GM18519 (cell line): Measurements from ENCODE around the gene PCDHGA1.
"Not testable (repeated sequence)": the region's sequence is repeated elsewhere in the genome, so short reads cannot be mapped to it uniquely, and the experiment has no call there.

Source experiments
- ATAC-seq: cut with Tn5 transposase; IDR thresholded peaks from one replicate; pipeline ENCODE4 v1.9.1; 2021; ENCODE audit warnings: mild to moderate bottlenecking, moderate library complexity; ENCODE audit not compliant: unreplicated experiment, low FRiP score

Gene PCDHGA1

DNA sequence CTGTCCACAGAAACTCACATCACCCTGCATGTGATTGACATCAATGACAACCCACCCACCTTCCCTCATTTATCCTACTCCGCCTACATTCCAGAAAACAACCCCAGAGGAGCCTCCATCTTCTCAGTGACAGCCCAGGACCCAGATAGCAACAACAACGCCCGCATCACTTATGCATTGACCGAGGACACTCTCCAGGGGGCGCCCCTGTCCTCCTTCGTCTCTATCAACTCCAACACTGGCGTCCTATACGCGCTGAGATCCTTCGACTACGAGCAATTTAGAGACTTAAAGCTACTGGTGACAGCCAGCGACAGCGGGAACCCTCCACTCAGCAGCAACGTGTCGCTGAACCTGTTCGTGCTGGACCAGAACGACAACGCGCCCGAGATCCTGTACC is 15.0 kb downstream of the PCDHGA1 start:
- no peak for ATAC-seq

DNA sequence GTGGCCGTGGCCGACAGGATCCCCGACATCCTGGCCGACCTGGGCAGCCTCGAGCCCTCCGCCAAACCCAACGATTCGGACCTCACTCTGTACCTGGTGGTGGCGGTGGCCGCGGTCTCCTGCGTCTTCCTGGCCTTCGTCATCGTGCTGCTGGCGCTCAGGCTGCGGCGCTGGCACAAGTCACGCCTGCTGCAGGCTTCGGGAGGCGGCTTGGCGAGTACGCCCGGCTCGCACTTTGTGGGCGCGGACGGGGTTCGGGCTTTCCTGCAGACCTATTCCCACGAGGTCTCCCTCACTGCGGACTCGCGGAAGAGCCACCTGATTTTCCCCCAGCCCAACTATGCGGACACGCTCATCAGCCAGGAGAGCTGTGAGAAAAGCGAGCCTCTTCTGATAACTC is 15.7 kb downstream of the PCDHGA1 start:
- ATAC-seq: not testable (repeated sequence)

DNA sequence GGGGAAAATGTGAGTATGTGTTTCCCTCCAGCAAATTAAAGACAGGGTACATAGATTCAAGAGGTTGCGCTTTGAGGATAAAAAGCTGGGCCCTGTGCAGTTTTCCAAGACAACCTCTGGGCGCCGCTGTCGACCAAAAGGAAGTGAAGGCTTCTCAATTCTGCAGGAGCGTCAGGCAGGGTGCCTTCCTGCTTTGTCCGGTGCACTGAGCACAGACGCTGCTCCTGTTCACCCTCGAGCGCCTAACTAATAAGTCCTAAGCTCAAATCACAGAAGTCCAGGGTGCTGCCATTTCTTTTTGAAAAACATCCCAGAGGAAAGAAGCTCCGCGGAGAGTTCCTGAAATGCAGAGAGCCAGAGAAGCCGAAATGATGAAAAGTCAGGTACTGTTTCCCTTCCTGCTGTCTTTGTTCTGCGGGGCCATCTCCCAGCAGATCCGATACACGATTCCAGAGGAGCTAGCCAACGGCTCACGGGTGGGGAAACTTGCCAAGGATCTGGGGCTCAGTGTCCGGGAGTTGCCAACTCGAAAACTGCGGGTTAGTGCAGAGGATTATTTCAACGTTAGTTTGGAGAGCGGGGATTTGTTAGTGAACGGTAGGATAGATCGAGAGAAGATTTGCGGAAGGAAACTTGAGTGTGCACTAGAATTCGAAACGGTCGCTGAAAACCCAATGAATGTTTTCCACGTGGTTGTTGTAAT is 19.8 kb downstream of the PCDHGA1 start, which contains the start of gene PCDHGB1:
TSS of gene PCDHGB1 (plus strand) at position 183 of the 703 bp plus-strand sequence. CDS start at position 345, 162 bp downstream.
- peak; percentile 97 for ATAC-seq

DNA sequence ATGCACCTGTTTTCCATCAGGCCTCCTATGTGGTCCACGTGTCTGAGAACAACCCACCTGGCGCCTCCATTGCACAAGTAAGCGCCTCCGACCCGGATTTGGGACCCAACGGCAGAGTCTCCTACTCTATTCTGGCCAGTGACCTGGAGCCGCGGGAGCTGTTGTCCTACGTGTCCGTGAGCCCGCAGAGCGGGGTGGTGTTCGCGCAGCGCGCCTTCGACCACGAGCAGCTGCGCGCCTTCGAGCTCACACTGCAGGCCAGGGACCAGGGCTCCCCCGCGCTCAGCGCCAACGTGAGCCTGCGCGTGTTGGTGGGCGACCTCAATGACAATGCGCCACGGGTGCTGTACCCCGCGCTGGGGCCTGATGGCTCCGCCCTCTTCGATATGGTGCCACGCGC is 21.3 kb downstream of the PCDHGA1 start:
- ATAC-seq: no peak

DNA sequence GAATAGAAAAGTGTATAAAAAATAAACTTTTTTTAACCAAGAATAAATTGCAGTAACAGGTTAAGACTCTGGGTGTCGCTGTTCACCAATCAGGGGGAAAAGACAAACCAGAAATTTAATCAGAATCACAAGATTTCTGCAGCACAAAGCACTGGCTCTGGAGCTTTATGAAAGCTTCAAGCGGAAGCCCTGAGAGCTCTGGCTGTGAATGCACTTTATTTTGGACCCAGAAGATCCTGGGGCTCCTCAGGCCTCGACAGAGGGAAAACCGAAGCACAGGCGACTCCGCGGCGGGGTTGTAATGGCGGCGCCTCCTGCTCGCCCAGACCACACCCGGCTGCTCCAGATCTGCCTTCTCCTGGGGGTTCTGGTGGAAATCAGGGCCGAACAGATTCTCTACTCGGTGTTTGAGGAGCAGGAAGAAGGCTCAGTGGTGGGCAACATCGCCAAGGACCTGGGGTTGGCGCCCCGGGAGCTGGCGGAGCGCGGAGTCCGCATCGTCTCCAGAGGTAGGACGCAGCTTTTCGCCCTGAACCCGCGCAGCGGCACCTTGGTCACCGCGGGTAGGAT is 24.7 kb downstream of the PCDHGA1 start, which contains the start of gene PCDHGA4:
TSS of gene PCDHGA4 (plus strand) at position 122 of the 570 bp plus-strand sequence. CDS start at position 209, 87 bp downstream.
- ATAC-seq: no peak

DNA sequence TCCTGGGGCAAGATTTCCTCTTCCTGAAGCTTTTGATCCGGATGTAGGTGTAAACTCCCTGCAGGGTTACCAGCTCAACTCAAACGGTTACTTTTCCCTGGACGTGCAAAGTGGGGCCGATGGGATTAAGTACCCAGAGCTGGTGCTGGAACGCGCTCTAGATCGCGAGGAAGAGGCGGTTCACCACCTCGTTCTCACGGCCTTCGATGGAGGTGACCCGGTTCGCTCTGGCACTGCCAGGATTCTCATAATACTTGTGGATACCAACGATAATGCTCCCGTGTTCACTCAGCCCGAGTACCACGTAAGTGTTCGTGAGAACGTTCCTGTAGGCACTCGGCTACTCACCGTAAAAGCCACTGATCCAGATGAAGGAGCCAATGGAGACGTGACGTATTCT is 25.3 kb downstream of the PCDHGA1 start:
- ATAC-seq: no peak

DNA sequence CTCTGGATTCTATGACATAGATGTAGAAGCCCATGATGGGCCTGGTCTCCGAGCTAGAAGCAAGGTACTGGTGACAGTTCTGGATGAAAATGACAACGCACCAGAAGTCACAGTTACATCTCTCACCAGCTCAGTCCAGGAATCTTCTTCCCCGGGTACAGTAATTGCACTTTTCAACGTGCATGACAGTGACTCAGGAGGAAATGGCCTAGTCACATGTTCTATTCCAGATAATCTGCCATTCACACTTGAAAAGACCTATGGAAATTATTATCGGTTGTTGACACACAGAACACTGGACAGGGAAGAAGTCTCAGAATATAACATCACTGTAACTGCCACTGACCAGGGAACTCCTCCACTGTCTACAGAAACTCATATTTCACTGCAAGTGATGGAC is 25.8 kb downstream of the PCDHGA1 start:
- ATAC-seq: no peak

DNA sequence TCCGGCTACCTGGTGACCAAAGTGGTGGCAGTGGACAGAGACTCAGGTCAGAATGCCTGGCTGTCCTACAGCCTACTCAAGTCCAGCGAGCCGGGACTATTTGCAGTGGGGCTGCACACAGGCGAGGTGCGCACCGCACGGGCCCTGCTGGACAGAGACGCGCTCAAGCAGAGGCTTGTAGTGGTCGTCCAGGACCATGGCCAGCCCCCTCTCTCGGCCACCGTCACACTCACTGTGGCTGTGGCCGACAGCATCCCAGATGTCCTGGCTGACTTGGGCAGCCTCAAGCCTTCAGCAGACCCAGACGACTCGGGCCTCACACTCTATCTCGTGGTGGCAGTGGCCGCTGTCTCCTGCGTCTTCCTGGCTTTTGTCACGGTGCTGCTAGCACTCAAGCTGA is 26.6 kb downstream of the PCDHGA1 start:
- ATAC-seq: no peak

DNA sequence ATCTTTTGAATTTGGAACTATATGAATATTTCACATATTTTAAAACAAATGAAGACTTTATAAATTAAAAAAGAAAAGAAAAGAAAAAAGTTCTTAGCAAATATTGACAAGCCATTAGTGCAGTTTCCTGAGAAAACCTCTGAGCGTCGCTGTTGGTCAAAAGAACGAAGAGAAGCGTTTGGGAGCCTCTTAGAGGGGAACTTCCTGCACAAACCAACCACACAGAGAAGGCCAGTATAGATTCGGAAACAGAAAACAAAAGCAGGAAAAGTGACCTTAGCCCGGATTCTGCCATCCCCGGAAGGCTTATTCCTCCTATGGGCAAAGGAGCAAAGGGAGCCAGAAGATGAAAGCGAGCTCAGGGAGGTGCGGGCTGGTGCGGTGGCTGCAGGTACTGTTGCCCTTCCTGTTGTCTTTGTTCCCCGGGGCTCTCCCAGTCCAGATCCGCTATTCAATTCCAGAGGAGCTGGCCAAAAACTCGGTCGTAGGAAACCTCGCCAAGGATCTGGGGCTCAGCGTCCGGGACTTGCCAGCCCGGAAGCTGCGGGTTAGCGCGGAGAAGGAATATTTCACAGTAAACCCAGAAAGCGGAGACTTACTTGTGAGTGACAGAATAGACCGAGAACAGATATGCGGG is 29.6 kb downstream of the PCDHGA1 start, which contains the start of gene PCDHGB2:
TSS of gene PCDHGB2 (plus strand) at position 205 of the 637 bp plus-strand sequence. CDS start at position 347, 142 bp downstream.
- no peak for ATAC-seq

DNA sequence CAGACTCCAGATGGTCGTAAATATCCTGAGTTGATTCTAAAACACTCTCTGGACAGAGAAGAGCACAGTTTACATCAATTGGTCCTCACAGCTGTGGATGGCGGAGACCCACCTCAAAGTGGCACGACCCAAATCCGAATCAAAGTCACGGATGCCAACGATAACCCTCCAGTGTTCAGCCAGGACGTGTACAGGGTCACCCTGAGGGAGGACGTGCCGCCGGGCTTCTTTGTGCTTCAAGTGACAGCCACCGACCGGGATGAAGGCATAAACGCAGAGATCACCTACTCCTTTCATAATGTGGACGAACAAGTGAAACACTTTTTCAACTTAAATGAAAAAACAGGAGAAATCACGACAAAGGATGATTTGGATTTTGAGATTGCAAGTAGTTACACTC is 30.4 kb downstream of the PCDHGA1 start:
- ATAC-seq: no peak

DNA sequence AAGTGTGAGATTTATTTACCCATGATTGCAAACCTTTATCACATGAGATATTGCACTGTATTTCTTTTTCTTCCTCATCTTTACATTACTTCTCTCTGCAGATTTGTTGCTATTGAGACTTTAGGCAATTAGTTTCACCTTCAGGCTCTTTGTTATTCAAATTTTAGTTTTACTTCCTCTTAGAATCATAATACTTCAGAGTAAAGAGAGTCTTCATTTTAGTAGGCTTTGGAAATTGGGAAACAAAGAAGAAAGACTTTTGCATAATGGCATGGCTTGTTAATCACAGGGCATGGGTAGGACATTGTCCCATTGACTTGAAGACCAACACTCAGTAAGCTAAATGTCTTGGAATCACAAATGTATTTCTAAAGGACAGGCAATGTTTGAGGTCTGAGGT is 32.4 kb downstream of the PCDHGA1 start:
- no peak for ATAC-seq

DNA sequence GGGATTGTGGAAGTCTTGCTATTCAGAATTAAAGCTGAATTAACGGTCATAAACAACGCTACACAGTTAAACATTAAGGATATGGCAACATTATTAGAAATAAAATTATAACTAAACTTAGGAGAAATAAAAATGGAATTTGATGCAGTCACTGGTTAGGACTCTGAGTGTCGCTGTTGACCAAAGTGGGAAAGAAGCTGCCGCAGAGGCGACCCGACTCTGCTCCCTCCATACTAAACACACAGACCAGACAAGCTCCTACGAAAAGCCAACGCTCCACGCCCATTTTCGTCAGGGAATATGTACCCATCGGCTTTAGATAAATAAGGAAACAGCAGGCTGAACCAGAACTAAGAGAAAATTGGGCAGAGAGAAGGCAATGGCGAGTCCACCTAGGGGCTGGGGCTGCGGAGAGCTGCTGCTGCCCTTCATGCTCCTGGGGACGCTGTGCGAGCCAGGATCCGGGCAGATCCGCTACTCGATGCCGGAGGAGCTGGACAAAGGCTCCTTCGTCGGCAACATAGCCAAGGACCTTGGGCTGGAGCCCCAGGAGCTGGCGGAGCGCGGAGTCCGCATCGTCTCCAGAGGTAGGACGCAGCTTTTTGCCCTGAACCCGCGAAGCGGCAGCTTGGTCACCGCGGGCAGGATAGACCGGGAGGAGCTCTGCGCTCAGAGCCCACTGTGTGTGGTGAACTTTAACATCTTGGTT is 33.8 kb downstream of the PCDHGA1 start, which contains the start of gene PCDHGA5:
TSS of gene PCDHGA5 (plus strand) at position 211 of the 709 bp plus-strand sequence. CDS start at position 380, 169 bp downstream.
- ATAC-seq: no peak

DNA sequence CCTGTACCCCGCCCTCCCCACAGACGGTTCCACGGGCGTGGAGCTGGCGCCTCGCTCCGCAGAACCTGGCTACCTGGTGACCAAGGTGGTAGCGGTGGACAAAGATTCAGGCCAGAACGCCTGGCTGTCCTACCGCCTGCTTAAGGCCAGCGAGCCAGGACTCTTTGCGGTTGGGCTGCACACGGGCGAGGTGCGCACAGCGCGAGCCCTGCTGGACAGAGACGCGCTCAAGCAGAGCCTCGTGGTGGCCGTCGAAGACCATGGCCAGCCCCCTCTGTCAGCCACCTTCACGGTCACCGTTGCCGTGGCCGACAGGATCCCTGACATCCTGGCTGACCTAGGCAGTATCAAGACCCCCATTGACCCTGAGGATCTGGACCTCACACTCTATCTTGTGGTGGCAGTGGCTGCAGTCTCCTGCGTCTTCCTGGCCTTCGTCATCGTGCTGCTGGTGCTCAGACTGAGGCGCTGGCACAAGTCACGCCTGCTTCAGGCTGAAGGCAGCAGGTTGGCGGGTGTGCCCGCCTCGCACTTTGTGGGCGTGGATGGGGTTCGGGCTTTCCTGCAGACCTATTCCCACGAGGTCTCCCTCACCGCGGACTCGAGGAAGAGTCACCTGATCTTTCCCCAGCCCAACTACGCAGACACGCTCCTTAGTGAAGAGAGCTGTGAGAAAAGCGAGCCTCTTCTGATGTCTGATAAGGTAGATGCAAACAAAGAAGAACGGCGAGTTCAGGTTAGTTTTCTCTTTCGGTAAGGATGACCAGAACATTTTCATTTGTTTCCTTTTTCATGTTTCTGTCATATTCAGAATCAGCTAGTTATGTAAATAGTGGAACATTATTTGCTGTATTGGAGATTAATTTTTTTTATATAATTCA is 35.9 kb downstream of the PCDHGA1 start:
- no peak for ATAC-seq

DNA sequence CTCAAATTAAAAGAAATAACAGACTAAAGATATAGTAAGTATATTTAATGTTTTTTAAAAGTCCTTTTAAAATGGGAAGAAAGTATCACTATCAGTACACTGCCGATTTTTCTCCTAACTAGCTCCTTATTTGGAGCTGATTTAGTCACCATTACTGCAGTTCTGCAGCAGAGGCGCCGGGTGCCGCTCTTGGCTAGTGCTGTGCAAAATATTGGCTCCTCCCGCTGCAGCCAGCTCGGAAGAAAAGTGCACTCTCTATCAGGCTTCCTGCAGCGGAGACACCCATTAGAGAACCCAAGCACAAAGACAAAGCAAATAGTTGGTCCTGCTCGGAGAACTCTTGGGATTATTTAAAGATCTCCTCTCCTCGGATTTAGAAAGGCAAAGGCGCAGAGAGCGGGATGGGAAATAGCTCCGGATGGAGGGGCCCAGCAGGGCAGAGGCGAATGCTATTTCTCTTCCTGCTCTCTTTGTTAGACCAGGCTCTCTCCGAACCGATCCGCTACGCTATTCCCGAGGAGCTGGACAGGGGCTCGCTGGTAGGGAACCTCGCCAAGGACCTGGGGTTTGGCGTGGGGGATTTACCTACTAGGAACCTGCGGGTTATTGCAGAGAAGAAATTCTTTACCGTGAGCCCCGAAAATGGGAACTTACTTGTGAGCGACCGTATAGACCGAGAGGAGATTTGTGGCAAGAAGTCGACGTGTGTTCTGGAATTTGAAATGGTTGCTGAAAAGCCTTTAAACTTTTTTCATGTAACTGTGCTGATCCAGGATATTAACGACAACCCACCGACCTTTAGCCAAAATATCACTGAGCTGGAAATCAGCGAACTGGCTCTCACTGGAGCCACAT is 39.9 kb downstream of the PCDHGA1 start, which contains the start of gene PCDHGB3:
TSS of gene PCDHGB3 (plus strand) at position 249 of the 855 bp plus-strand sequence. CDS start at position 402, 153 bp downstream.
- peak; percentile 96 for ATAC-seq

DNA sequence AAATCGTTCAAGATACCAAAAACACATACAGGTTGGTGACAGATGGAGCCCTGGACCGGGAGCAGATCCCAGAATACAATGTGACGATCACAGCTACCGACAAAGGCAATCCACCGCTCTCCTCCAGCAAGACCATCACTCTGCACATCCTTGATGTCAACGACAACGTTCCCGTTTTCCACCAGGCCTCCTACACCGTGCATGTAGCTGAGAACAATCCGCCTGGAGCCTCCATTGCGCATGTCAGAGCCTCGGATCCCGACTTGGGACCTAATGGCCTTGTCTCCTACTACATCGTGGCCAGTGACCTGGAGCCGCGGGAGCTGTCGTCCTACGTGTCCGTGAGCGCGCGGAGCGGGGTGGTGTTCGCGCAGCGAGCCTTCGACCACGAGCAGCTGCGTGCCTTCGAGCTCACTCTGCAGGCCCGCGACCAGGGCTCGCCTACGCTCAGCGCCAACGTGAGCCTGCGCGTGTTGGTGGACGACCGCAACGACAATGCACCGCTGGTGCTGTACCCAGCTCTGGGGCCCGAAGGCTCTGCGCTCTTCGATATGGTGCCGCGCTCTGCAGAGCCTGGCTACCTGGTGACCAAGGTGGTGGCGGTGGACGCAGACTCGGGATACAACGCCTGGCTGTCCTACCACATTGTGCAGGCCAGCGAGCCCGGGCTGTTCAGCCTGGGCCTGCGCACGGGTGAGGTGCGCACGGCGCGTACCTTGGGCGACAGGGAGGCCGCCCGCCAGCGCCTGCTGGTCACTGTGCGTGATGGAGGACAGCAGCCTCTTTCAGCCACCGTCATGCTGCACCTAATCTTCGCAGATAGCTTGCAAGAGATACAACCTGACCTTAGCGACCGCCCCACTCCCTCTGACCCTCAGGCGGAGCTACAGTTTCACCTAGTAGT is 41.5 kb downstream of the PCDHGA1 start:
- ATAC-seq: no peak

DNA sequence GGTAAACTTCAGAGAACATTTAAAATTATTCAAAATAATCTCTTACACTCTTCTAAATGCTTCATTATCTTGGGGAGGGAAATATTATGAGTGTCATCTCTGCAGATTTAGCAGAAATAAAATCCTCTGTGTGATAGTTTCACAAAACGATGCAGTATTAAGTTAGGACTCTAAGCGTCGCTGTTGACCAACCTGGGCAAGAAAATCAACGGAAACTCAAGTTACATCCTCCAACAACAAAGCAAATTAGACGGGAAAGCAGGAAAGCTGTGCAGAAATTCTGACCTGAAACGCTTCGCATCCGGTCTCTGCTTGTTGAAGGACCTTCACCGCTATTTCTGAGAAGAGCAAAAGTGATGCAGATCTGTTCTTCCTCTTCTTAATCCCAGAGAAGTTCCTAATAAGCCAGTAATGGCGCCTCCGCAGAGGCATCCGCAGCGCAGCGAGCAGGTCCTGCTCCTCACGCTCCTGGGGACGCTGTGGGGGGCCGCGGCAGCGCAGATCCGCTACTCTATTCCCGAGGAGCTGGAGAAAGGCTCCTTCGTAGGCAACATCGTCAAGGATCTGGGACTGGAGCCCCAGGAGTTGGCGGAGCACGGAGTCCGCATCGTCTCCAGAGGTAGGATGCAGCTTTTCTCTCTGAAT is 43.5 kb downstream of the PCDHGA1 start, which contains the start of gene PCDHGA6:
TSS of gene PCDHGA6 (plus strand) at position 219 of the 645 bp plus-strand sequence. CDS start at position 412, 193 bp downstream.
- no peak for ATAC-seq

DNA sequence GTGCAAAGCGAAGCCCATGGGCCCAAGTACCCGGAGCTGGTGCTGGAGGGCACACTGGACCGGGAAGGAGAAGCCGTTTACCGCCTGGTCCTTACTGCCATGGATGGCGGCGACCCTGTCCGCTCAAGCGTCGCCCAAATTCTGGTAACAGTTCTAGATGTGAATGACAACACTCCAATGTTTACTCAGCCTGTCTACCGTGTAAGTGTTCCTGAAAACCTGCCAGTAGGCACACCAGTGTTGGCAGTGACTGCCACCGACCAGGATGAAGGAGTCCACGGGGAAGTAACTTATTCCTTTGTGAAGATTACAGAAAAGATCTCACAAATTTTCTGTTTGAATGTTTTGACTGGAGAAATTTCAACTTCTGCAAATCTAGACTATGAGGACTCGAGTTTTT is 44.3 kb downstream of the PCDHGA1 start:
- ATAC-seq: no peak
